HG02642 (cell line): ENCODE measurements around the gene HPCA.

ENCODE experiments used
- ATAC-seq: cut with Tn5 transposase; IDR thresholded peaks from one replicate; pipeline ENCODE4 v1.9.1; 2021; ENCODE audit warnings: mild to moderate bottlenecking; ENCODE audit not compliant: unreplicated experiment, poor library complexity

The HPCA gene

DNA sequence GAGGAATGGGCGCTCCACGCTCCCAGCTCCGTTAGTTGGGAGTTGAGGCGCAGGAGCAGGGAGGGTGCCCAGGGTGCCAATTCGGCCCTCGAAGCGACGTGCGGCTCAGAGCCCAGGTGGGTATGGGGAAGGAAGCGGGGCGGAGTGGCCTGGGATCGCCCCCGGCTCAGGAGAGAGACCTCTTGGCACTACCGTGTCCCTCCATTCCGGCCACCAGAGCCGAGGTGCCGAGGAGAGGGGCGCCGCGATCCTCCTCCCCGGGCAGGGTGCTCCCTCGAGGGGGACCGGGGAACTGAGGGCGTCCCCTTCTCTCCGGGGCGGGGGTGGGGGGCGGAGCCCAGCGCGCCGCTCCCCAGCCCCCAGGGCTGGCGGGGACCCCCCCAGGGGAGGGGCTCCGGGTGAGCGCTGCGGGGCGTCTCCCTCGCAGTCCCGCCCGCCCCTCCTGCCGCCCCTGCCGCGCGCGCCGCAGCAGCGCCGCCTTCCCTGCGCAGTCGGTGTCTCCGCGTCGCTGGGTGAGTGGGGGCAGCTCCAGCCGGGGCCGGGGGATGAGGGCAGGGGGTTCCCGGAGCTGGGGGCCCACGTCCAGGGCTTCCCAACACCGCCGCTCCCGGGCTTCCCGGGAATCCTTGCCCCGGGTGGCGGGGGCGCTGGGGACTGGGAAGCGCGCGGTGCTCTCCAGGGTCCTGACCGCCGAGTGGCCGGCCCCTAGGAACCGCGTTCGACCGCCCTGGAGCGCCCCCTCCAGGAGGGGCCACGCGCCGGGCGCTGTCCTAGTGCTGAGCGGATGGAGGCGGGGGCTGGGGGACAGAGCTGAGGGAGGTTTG lies at the start of gene HPCA:
HPCA (plus strand) TSS at position 488 of the 824 bp plus-strand sequence. CDS start 2,408 bp downstream, outside the sequence.
- no peak for ATAC-seq

DNA sequence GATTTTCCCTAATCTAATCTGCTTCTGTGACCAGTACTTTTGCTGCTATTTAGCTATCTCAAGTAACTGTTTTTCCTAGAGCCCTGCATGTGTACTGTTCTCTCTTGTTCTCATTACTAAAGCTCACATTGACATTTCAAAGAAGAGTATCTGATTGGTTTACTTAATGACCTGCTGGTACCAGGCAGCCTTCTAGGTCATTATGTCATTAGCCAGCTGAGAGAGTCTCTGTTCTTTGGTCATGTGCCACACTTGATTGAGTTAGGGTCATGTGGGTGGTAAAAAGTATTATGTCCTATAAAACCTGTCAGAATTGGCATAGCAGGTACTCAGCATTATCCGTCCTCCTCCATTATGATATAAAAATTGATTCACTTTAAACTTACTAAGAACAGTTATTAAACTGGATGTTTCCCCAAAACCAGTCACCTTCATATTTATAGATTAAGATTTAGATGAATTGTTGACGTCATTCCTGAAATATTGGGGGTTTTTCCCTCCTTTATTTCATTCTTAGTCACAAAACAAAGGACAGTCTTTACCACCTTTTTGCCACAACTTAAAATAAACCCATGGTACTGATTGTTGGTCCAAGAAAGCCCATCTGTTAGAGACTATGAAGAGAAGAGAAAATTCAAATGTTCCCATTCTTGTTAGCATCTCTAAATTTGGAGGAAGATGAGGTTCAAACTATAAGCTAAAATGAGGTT lies 37.8 kb upstream of the HPCA start:
- ATAC-seq = no peak

- ATAC-seq = no peak
Measured at GRCh38 chr1:32855861-32856617, 30.3 kb upstream of the HPCA start.

- ATAC-seq = no peak
Measured at GRCh38 chr1:32858136-32858535, 28.2 kb upstream of the HPCA start.

- no peak for ATAC-seq
Measured at GRCh38 chr1:32858791-32859190, 27.5 kb upstream of the HPCA start.

- ATAC-seq = no peak
Measured at GRCh38 chr1:32859915-32860314, 26.4 kb upstream of the HPCA start.

DNA sequence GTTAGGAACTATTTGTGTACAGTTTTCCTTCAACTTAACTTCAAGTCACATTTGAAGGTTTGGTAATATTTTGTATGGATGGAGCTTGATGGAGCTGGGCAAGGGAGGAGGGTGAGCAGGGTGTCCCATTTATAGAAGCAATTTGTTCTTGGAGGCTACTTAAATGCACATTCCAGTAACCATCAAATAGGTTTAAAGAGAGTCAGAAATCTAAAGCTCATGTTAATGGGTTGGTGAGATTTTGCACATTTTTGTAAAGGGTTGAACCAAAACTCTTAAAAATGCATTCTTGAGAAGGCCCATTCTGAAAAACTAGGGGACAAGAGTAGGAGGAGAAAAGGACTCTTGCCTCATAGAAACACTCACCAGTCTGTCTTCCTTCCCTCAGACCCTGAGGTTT lies 25.7 kb upstream of the HPCA start:
- no peak for ATAC-seq

DNA sequence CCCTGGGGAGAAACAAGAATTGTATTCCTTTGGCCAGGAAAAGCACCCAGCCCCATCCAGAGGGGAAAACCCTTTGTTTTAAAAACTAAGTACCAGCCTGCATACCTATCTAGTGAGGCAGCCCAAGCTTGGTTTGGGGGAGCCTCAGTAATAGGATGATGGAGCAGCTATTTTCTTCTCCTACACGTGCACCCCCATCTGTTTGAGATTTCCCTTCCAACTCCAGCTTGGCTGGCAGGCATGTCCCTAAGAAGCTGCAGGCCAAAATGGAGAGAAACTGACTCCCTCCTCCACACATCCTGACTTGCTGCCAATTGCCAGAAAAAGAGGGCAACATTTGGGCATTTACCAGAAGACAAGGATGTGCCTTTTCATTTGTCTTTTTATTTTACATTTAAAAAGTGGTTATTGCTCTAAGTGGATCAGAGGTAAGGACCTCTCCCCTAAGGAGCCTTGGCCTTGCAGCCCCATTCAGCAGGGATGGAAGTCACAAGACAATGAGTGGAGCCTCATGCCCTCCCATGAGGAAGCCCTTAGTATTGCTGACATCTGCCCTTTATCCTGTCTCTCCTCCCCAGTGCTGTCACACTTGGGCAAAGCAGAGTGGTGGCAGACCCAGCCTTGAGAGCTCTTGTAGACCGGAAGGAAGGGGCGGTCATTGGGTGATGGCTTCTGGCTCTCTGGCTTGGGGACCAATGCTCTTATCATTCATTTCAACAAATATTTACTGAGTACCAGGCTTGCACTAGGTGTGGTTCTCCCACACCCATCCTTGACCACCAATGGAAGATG lies 24.2 kb upstream of the HPCA start:
- ATAC-seq = no peak

GRCh38 chr1:32863218-32863880 lies 22.9 kb upstream of the HPCA start:
- no peak for ATAC-seq

DNA sequence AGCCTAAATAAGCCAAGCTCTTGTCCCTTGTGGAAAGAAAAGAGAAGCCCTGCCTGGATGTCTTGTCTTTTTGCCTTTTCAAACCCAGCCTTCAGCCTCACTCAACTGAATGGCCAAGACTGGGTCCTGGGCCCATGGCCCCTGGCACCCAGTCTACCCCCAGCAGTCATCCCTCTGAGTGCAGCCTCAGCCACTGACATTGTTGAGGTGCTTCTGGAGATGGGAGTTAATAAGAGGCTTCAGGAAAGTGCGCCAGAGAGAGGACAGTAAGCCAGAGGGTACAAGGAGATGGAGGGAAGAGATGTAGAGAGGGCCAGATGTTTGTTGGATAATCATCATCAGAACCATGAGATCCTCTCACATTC lies 22.4 kb upstream of the HPCA start:
- ATAC-seq = no peak

GRCh38 chr1:32864375-32865019 lies 21.8 kb upstream of the HPCA start:
- ATAC-seq = no peak

- no peak for ATAC-seq
Measured at GRCh38 chr1:32865639-32866405, 20.5 kb upstream of the HPCA start.

GRCh38 chr1:32867151-32867550 lies 19.1 kb upstream of the HPCA start:
- no peak for ATAC-seq

- no peak for ATAC-seq
Measured at GRCh38 chr1:32867671-32868070, 18.6 kb upstream of the HPCA start.

GRCh38 chr1:32868085-32868484 lies 18.2 kb upstream of the HPCA start:
- ATAC-seq = no peak

DNA sequence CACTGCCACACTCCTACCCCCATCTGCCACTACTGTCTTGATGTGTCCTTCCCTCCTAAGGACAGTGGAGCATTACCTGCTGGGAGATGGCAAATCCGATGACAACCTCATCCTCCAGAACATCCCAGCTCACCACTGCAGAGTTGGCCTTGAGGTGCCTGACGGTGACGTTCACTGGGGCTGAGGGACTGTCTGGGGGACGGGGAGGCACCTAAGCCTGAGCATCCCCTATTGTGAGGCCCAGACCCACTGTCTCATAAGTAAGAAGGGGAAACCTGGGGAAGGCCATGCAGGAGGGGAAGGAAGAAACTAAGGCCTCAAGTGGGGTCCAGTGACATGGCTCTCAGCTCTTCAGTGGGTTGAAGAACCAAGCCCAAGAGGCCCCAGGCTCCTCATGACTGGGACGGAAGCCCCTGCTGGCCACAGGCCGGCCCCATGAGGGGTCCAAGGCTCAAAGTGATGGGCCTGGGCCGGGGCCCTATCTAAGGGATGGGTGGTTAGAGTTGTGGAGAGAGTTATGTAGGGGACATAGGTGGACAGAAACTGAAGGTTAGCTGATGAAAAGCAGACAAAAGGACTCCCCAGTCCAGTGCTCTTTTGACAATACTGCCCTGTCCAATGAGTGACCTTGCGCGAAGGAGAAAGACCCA lies 17.4 kb upstream of the HPCA start:
- no peak for ATAC-seq

DNA sequence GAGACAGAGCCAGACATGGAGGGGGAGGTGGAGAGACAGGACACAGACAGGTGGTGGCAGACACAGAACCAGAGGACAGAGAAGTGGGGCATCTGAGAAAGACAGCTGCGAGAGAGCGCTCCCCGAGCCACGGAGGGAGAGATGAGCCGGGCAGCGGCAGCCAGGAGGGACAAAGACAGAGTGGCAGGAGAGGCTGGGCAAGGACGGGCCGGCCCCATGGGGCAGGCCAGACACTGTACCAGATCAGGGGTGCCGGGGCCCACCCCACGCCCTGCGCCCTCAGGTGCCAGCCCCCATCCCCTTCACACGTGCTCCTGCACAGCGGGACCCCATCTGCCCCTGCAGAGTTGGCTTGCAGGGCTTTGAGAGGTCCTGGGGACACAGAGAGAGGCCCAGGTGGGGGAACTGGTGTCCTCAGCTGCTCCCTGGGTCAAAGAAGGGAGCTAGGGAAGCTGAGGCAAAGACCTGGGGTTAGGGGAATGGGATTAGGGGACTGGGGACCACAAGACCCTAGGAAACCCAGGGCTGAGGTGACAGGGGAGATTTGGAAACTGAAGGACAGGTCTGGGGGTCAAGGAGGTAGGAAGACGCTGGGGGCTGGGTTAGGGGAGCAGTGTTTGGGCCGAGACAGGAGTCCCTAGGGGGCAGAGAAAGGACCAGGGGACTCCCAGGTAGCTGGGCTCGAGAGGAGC lies 16.2 kb upstream of the HPCA start:
- no peak for ATAC-seq
